T-cell (primary cell): Measurements from ENCODE around the gene HADHB. TPM values are rescaled to one million over a fixed set of nuclear protein-coding genes. Genes with fewer than 3 reads are reported as not detected.
"Not testable (repeated sequence)": the region's sequence is repeated elsewhere in the genome, so short reads cannot be mapped to it uniquely, and the experiment has no call there.

Experiments used
- ATAC-seq, 4 experiments: fragments of 200-7000 bp in 3 of 4; fragments of 150-1000 bp in 1 of 4; cut with Tn5 transposase; replicated peaks in 1 of 4; 1 replicate in 3 of 4; 2 replicates in 1 of 4; pipeline ENCODE4 v1.10.0; 2021; ENCODE audit warnings: moderate library complexity in 3 of 4, mild to moderate bottlenecking in 2 of 4, moderate number of reproducible peaks in 1 of 4
- CTCF ChIA-PET, 2 donors: fragments of 300-600 bp; sonication (Branson Sonifier 250); formaldehyde crosslinking; loops; one replicate each; lab custom pipeline; 2022; ENCODE audit warnings: antibody characterized with exemption in 2 of 2; lab: Charles Lee
- POLR2A ChIA-PET, 2 donors: fragments of 300-600 bp; sonication (Branson Sonifier 250); formaldehyde crosslinking; loops; one replicate each; lab custom pipeline; 2022; ENCODE audit warnings: antibody characterized with exemption in 2 of 2; lab: Charles Lee
- DNase-seq, 35 experiments: peaks; one replicate each; pipeline versions ENCODE4 v3.0.0 to v3.0.0-alpha.2; 2013 to 2023
- H3K27ac ChIP-seq: one replicate; pipeline ENCODE4 v1.5.1; 2013; ENCODE audit warnings: low read length
- H3K27me3 ChIP-seq, 2 experiments: replicated peaks in 1 of 2; 1 replicate in 1 of 2; 2 replicates in 1 of 2; pipeline versions ENCODE4 v1.6.1 to v1.7.0; 2013; ENCODE audit warnings: low read length in 1 of 2, mixed read lengths in 1 of 2; ENCODE audit not compliant: control insufficient read depth in 2 of 2, insufficient read depth in 2 of 2; ENCODE audit errors: extremely low read depth in 1 of 2
- H3K36me3 ChIP-seq, 2 donors: 1 replicate in 1 of 2; 2 replicates in 1 of 2; pipeline versions ENCODE4 v1.6.1 to v1.7.0; 2013; ENCODE audit warnings: low read length in 1 of 2; ENCODE audit not compliant: control insufficient read depth in 2 of 2, insufficient read depth in 1 of 2; ENCODE audit errors: extremely low read depth in 1 of 2
- H3K4me1 ChIP-seq, 2 experiments: 1 replicate in 1 of 2; 2 replicates in 1 of 2; pipeline versions ENCODE4 v1.6.1 to v1.7.0; 2013; ENCODE audit warnings: low read length in 2 of 2, mixed read lengths in 1 of 2; ENCODE audit not compliant: insufficient read depth in 2 of 2, control insufficient read depth in 1 of 2; ENCODE audit errors: extremely low read depth in 1 of 2
- H3K4me3 ChIP-seq, 2 donors: 1 replicate in 1 of 2; 2 replicates in 1 of 2; pipeline versions ENCODE4 v1.5.1 to v1.7.0; 2013; ENCODE audit warnings: mild to moderate bottlenecking in 2 of 2, low read length in 1 of 2, moderate library complexity in 1 of 2; ENCODE audit not compliant: control insufficient read depth in 1 of 2; ENCODE audit errors: extremely low read depth in 1 of 2
- H3K9me3 ChIP-seq: 2 replicates; pipeline ENCODE4 v1.7.0; 2013
- H3K27ac Mint-ChIP-seq, 2 donors: one replicate each; pipeline ENCODE4 v1.8.0; 2020 to 2021; ENCODE audit warnings: mild to moderate bottlenecking in 2 of 2, mixed read lengths in 2 of 2
- H3K27me3 Mint-ChIP-seq, 2 donors: one replicate each; pipeline ENCODE4 v1.8.0; 2021 to 2022; ENCODE audit warnings: mixed read lengths in 2 of 2
- H3K36me3 Mint-ChIP-seq: one replicate; pipeline ENCODE4 v1.8.0; 2021; ENCODE audit warnings: mixed read lengths
- H3K4me1 Mint-ChIP-seq, 3 donors: one replicate each; pipeline ENCODE4 v1.8.0; 2020 to 2022; ENCODE audit warnings: mixed read lengths in 3 of 3, mild to moderate bottlenecking in 1 of 3
- H3K4me3 Mint-ChIP-seq, 3 donors: one replicate each; pipeline ENCODE4 v1.8.0; 2020 to 2022; ENCODE audit warnings: mild to moderate bottlenecking in 3 of 3, mixed read lengths in 3 of 3, moderate library complexity in 3 of 3
- H3K9me3 Mint-ChIP-seq, 3 donors: one replicate each; pipeline ENCODE4 v1.8.0; 2020 to 2022; ENCODE audit warnings: mixed read lengths in 3 of 3
- WGBS: methylation state at CpG from one replicate; pipeline ENCODE4 v1.1.5; 2013; ENCODE audit warnings: missing lambda C conversion rate; ENCODE audit not compliant: insufficient coverage; 5-methylcytosine and 5-hydroxymethylcytosine counted together
- total RNA-seq, 35 experiments: library from RNA in 6 of 35; stranded (reverse) in 6 of 35; fragments of 120-200 nt in 1 of 35; gene quantifications; one replicate each; pipeline versions ENCODE4 v1.2.1 to v1.2.4 and lab custom pipeline; 2013 to 2026

Gene HADHB
- total RNA-seq, 5 donors from 2014 or later (not counting 1 experiment from before 2014, with no cell fraction given), result 44.4 to 62.9 (median 54.3) TPM

- ATAC-seq (no peak), DNase-seq (peak in 15 of 35 experiments; percentile 5 to 34 (median 12))
- CTCF ChIA-PET, result interaction anchor here (0.6 to 1.0 kb wide), 2 partner anchors 23 to 186 kb away, joined by 3 to 5 read pairs; no protein-coding TSS in a partner anchor
- Histone ChIP-seq H3K27me3 (no peaks in the 10 kb centered on the region), H3K9me3 (no peaks in the 10 kb centered on the region), H3K36me3 (no peaks in the 10 kb centered on the region), H3K27ac (no peak overlapping the region), H3K4me1 (peaks cover 20 to 29% of the 10 kb centered on the region in 2 experiments), H3K4me3 (no peak overlapping the region)
- H3K27me3 Mint-ChIP-seq, result no peaks in the 10 kb centered on the region
- POLR2A ChIA-PET, result interaction anchor here in 1 of 2 donors (0.6 kb wide), 1 partner anchor 102 kb away, joined by 3 read pairs; no protein-coding TSS in a partner anchor
- peaks cover 62 to 71% (median 63%) of the 10 kb centered on the region in 3 donors for H3K4me1 Mint-ChIP-seq
- no peaks in the 10 kb centered on the region for H3K9me3 Mint-ChIP-seq
- H3K4me3 Mint-ChIP-seq, result peak overlapping the region; percentile 42 to 100 (median 52)
- H3K27ac Mint-ChIP-seq, result no peak overlapping the region
- H3K36me3 Mint-ChIP-seq, result no peaks in the 10 kb centered on the region
- WGBS, result 72% methylated on average over 6 of the region's 9 CpGs
Measured at GRCh38 chr2:26246818-26247217, 2.1 kb downstream of the HADHB start.

- no peak overlapping the region for H3K4me3 ChIP-seq
- DNase-seq (no peak), ATAC-seq (no peak)
Measured at GRCh38 chr2:26249625-26250024, 4.9 kb downstream of the HADHB start.

GRCh38 chr2:26251893-26252292 is 7.2 kb downstream of the HADHB start:
- no peaks in the 10 kb centered on the region for H3K27me3 ChIP-seq
- no CpG with 5 or more reads among the region's 3 CpGs for WGBS
- H3K9me3 Mint-ChIP-seq, result no peaks in the 10 kb centered on the region
- H3K4me1 Mint-ChIP-seq, result peaks cover 40 to 48% (median 40%) of the 10 kb centered on the region in 3 donors
- H3K36me3 Mint-ChIP-seq, result no peaks in the 10 kb centered on the region
- no peak overlapping the region for H3K4me3 ChIP-seq
- H3K9me3 ChIP-seq, result no peaks in the 10 kb centered on the region
- H3K4me3 Mint-ChIP-seq, result no peak overlapping the region
- no peak for ATAC-seq
- CTCF ChIA-PET, result no interaction called here
- no peak overlapping the region for H3K27ac ChIP-seq
- POLR2A ChIA-PET, result interaction anchor here in 1 of 2 donors (0.5 kb wide), 1 partner anchor 12 kb away, joined by 9 read pairs; no protein-coding TSS in a partner anchor
- no peak for DNase-seq
- H3K27me3 Mint-ChIP-seq, result no peaks in the 10 kb centered on the region
- peaks cover 1 to 2% of the 10 kb centered on the region in 2 experiments for H3K4me1 ChIP-seq
- H3K27ac Mint-ChIP-seq, result no peak overlapping the region
- peaks cover 0 to 16% of the 10 kb centered on the region in 2 donors for H3K36me3 ChIP-seq

More at GRCh38 chr2:26249625-26250024, 4.9 kb downstream of the HADHB start:
- no peak overlapping the region for H3K27ac ChIP-seq
- Mint-ChIP-seq H3K27ac (no peak overlapping the region), H3K4me3 (no peak overlapping the region), H3K9me3 (no peaks in the 10 kb centered on the region), H3K36me3 (no peaks in the 10 kb centered on the region), H3K4me1 (peaks cover 53 to 66% (median 58%) of the 10 kb centered on the region in 3 donors), H3K27me3 (no peaks in the 10 kb centered on the region)
- H3K36me3 ChIP-seq, result peaks cover 0 to 5% of the 10 kb centered on the region in 2 donors
- no peaks in the 10 kb centered on the region for H3K27me3 ChIP-seq
- POLR2A ChIA-PET, result no interaction called here
- no CpG with 5 or more reads among the region's 2 CpGs for WGBS
- CTCF ChIA-PET, result no interaction called here
- no peaks in the 10 kb centered on the region for H3K9me3 ChIP-seq
- H3K4me1 ChIP-seq, result peaks cover 12 to 19% of the 10 kb centered on the region in 2 experiments

- H3K27ac Mint-ChIP-seq, result no peak overlapping the region
- CTCF ChIA-PET, result interaction anchor here in 1 of 2 donors (0.6 kb wide), 1 partner anchor 47 kb away, joined by 3 read pairs; no protein-coding TSS in a partner anchor
Measured at GRCh38 chr2:26255759-26256384, 11.1 kb downstream of the HADHB start.

GRCh38 chr2:26258836-26259235 is 14.1 kb downstream of the HADHB start:
- H3K27me3 Mint-ChIP-seq, H3K4me3 ChIP-seq, H3K27ac Mint-ChIP-seq, DNase-seq, ATAC-seq, H3K4me1 Mint-ChIP-seq, H3K27me3 ChIP-seq, H3K27ac ChIP-seq, H3K9me3 ChIP-seq, H3K4me3 Mint-ChIP-seq, H3K9me3 Mint-ChIP-seq, CTCF ChIA-PET, H3K4me1 ChIP-seq: not testable (repeated sequence)
- POLR2A ChIA-PET, result interaction anchor here in 1 of 2 donors (0.6 to 1.1 kb wide), 2 partner anchors 62 to 63 kb away, joined by 3 to 12 read pairs; no protein-coding TSS in a partner anchor
- 90% methylated on average over 8 of the region's 8 CpGs for WGBS
- H3K36me3 Mint-ChIP-seq, result peaks cover 32% of the 10 kb centered on the region
- peaks cover 0 to 53% of the 10 kb centered on the region in 2 donors for H3K36me3 ChIP-seq

More at GRCh38 chr2:26255759-26256384, 11.1 kb downstream of the HADHB start:
- Histone ChIP-seq H3K4me1 (no peaks in the 10 kb centered on the region), H3K36me3 (peaks cover 0 to 39% of the 10 kb centered on the region in 2 donors), H3K9me3 (no peaks in the 10 kb centered on the region), H3K27ac (no peak overlapping the region), H3K27me3 (no peaks in the 10 kb centered on the region), H3K4me3 (no peak overlapping the region)
- no peak for DNase-seq
- ATAC-seq, result no peak
- POLR2A ChIA-PET, result interaction anchor here in 1 of 2 donors (0.7 kb wide), 1 partner anchor 404 kb away, joined by 5 read pairs; no protein-coding TSS in a partner anchor
- no peaks in the 10 kb centered on the region for H3K9me3 Mint-ChIP-seq
- no peaks in the 10 kb centered on the region for H3K27me3 Mint-ChIP-seq
- H3K4me1 Mint-ChIP-seq, result peaks cover 22 to 27% (median 23%) of the 10 kb centered on the region in 3 donors
- WGBS, result 83% methylated on average over 1 of the region's 3 CpGs
- peaks cover 20% of the 10 kb centered on the region for H3K36me3 Mint-ChIP-seq
- no peak overlapping the region for H3K4me3 Mint-ChIP-seq

DNA sequence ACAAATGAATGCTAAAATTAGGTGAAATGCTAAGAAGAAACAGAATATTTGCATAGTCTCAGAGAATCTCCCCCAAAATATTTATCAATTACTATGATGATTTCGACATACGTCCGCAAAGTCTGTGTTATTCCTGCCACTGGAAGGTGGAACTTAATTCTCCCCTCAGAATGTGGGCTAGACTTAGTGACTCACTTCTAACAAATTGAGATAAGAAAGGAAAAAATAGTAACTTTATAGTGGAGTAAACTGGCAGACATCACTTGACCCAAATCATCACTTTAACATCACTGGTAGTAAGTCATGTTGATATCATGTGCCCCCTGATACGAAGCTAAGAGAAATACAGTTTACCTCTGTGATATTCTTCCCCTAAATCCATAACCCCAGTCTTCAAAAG is 23.5 kb downstream of the HADHB start:
- H3K4me3 Mint-ChIP-seq, result no peak overlapping the region
- DNase-seq (no peak), ATAC-seq (no peak)
- Histone ChIP-seq H3K4me3 (no peak overlapping the region), H3K27me3 (no peaks in the 10 kb centered on the region), H3K9me3 (no peaks in the 10 kb centered on the region), H3K4me1 (no peaks in the 10 kb centered on the region), H3K27ac (no peak overlapping the region), H3K36me3 (peaks cover 5 to 20% of the 10 kb centered on the region in 2 donors)
- H3K4me1 Mint-ChIP-seq, result peaks cover 0 to 3% (median 0%) of the 10 kb centered on the region in 3 donors
- no CpG with 5 or more reads among the region's 4 CpGs for WGBS
- H3K9me3 Mint-ChIP-seq, result no peaks in the 10 kb centered on the region
- no peak overlapping the region for H3K27ac Mint-ChIP-seq
- H3K27me3 Mint-ChIP-seq, result no peaks in the 10 kb centered on the region
- ChIA-PET CTCF (interaction anchor here in 1 of 2 donors (0.6 kb wide), 1 partner anchor 49 kb away, joined by 4 read pairs; no protein-coding TSS in a partner anchor), POLR2A (no interaction called here)
- H3K36me3 Mint-ChIP-seq, result peaks cover 29% of the 10 kb centered on the region
